Endothelial cell of umbilical vein (primary cell): ENCODE results near the gene XXYLT1.

Source experiments
- CTCF ChIP-seq, 2 donors: IDR thresholded peaks; 1 replicate in 1 of 2; 2 replicates in 1 of 2; pipeline ENCODE4 v1.5.1; 2011; ENCODE audit warnings: low read length in 2 of 2, mild to moderate bottlenecking in 2 of 2, moderate library complexity in 2 of 2, control low read depth in 1 of 2, inconsistent platforms in 1 of 2, low read depth in 1 of 2; ENCODE audit not compliant: insufficient read depth in 1 of 2; ENCODE audit errors: extremely low read depth in 1 of 2
- MYC ChIP-seq: IDR thresholded peaks from one replicate; pipeline ENCODE4 v1.6.1; 2011; ENCODE audit warnings: mild to moderate bottlenecking, low read depth, low read length
- POLR2A ChIP-seq: IDR thresholded peaks from 2 replicates; pipeline ENCODE4 v1.6.1; 2012; ENCODE audit warnings: low read depth, mild to moderate bottlenecking, control low read depth, low read length

GRCh38 chr3:195245531-195245951 lies 25.4 kb downstream of the XXYLT1 start:
- TF ChIP-seq POLR2A (no peak), MYC (no peak), CTCF (IDR thresholded peaks at IDR 0.05; ENCODE audit: extremely low read depth in 1 of 2, insufficient read depth in 1 of 2, low read depth in 1 of 2, low read length in 2 of 2) (no peak)
